ENCODE results near the gene POPDC3. TPM values are rescaled to one million over a fixed set of nuclear protein-coding genes. Genes with fewer than 3 reads are reported as not detected.
"Not testable (repeated sequence)": the region's sequence is repeated elsewhere in the genome, so short reads cannot be mapped to it uniquely, and the experiment has no call there.

POPDC3 gene
- total RNA-seq, 1 experiment from 2014 or later: 0.70 TPM

DNA sequence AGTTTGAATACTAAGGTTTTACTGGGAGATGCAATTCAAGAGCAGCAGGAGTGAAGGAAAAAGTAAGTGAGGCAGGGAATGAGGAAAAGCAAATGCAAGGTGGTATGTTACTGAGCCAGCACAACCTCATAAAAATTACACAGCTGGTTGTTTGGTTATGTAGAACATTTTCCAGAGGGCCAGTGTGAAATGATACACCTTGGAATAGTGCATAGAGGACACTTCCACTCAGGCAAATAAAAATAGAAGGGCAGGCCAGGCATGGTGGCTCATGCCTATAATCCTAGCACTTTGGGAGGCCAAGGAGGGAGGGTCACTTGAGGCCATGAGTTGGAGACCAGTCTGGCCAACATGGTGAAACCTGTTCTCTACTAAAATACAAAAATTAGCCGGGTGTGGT is 43.4 kb upstream of the POPDC3 start:
- no peaks in the 10 kb centered on the region for H3K36me3 ChIP-seq (ENCODE audit: control insufficient read depth, insufficient read depth, low read length)
- H3K9me3 Mint-ChIP-seq (ENCODE audit: unreplicated experiment): no peaks in the 10 kb centered on the region
- ChIA-PET POLR2A (no interaction called here), CTCF (no interaction called here)
- no peak overlapping the region for H3K27ac Mint-ChIP-seq (ENCODE audit: unreplicated experiment)
- no peaks in the 10 kb centered on the region for H3K4me1 ChIP-seq
- H3K27me3 Mint-ChIP-seq (ENCODE audit: insufficient read depth, unreplicated experiment): no peaks in the 10 kb centered on the region
- no peaks in the 10 kb centered on the region; the same call in 1 of the 2 replicates for H3K27me3 ChIP-seq (replicated peaks; ENCODE audit: control insufficient read depth, insufficient read depth, low read length)
- no peak overlapping the region for H3K4me3 Mint-ChIP-seq (ENCODE audit: unreplicated experiment)
- no peaks in the 10 kb centered on the region for H3K36me3 Mint-ChIP-seq (ENCODE audit: insufficient read depth, unreplicated experiment)
- intact Hi-C loops (cut with micrococcal nuclease; ENCODE audit: unreplicated experiment): no loop called here
- no peak overlapping the region for H3K4me3 ChIP-seq (ENCODE audit: low read depth, low read length)
- H3K9me3 ChIP-seq: no peaks in the 10 kb centered on the region
- H3K4me1 Mint-ChIP-seq (ENCODE audit: low read depth, unreplicated experiment): no peaks in the 10 kb centered on the region
- TF ChIP-seq, protein P1, sequence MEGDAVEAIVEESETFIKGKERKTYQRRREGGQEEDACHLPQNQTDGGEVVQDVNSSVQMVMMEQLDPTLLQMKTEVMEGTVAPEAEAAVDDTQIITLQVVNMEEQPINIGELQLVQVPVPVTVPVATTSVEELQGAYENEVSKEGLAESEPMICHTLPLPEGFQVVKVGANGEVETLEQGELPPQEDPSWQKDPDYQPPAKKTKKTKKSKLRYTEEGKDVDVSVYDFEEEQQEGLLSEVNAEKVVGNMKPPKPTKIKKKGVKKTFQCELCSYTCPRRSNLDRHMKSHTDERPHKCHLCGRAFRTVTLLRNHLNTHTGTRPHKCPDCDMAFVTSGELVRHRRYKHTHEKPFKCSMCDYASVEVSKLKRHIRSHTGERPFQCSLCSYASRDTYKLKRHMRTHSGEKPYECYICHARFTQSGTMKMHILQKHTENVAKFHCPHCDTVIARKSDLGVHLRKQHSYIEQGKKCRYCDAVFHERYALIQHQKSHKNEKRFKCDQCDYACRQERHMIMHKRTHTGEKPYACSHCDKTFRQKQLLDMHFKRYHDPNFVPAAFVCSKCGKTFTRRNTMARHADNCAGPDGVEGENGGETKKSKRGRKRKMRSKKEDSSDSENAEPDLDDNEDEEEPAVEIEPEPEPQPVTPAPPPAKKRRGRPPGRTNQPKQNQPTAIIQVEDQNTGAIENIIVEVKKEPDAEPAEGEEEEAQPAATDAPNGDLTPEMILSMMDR (IDR thresholded peaks at IDR 0.05; ENCODE audit: insufficient read depth in 1 of 2, low read depth in 1 of 2, low read length in 1 of 2, severe bottlenecking in 1 of 2, unreplicated experiment in 1 of 2): no peak
- DNase-seq: no peak
- BruUV-seq (replicated peaks): no TSS peak

DNA sequence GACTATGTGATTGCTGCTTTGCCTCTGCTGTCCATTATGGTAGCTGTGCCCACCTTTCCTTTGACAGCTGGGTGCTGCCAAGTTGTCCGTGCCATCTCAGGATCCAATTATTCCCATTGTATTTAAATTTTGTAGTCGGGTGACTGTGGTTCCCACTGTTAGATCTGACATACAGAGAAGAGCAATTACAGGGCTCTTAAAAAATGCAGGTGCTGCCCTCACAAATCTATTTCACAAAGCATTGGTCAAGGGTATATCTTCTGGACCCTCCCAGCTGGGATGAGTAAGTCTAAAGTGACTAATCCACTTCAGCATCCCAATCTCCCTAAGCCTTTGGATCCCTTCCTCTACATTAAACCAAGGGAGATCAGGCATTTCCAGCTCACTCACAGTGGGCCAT is 41.4 kb upstream of the POPDC3 start:
- H3K27ac Mint-ChIP-seq (ENCODE audit: unreplicated experiment); H3K4me3 ChIP-seq (ENCODE audit: low read depth, low read length); H3K4me3 Mint-ChIP-seq (ENCODE audit: unreplicated experiment); H3K27me3 Mint-ChIP-seq (ENCODE audit: insufficient read depth, unreplicated experiment); DNase-seq; H3K36me3 Mint-ChIP-seq (ENCODE audit: insufficient read depth, unreplicated experiment); H3K4me1 Mint-ChIP-seq (ENCODE audit: low read depth, unreplicated experiment); BruUV-seq (replicated peaks); H3K9me3 ChIP-seq; H3K4me1 ChIP-seq; intact Hi-C loops (cut with micrococcal nuclease; ENCODE audit: unreplicated experiment); POLR2A ChIA-PET; H3K9me3 Mint-ChIP-seq (ENCODE audit: unreplicated experiment); H3K36me3 ChIP-seq (ENCODE audit: control insufficient read depth, insufficient read depth, low read length); H3K27me3 ChIP-seq (replicated peaks; ENCODE audit: control insufficient read depth, insufficient read depth, low read length); CTCF ChIA-PET: not testable (repeated sequence)

DNA sequence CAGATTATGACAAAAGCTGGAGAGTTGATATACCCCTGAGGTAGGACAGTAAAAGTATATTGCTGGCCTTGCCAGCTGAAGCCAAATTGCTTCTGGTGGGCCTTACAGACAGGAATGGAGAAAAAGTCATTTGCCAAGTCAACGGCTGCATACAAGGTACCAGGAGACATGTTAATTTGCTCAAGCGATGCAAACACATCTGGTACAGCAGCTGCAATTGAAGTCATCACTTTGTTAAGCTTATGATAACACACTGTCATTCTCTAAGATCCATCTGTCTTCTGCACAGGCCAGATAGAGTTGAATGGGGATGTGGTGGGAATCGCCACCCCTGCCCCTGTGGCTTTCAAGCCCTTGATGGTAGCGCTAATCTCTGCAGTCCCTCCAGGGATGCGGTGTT is 40.4 kb upstream of the POPDC3 start:
- TF ChIP-seq, protein P1 (IDR thresholded peaks at IDR 0.05; ENCODE audit: insufficient read depth in 1 of 2, low read depth in 1 of 2, low read length in 1 of 2, severe bottlenecking in 1 of 2, unreplicated experiment in 1 of 2): no peak
- no peak overlapping the region for H3K4me3 Mint-ChIP-seq (ENCODE audit: unreplicated experiment)
- no peaks in the 10 kb centered on the region for H3K27me3 Mint-ChIP-seq (ENCODE audit: insufficient read depth, unreplicated experiment)
- ChIA-PET POLR2A (no interaction called here), CTCF (no interaction called here)
- Histone ChIP-seq H3K4me1 (no peaks in the 10 kb centered on the region), H3K36me3 (ENCODE audit: control insufficient read depth, insufficient read depth, low read length) (no peaks in the 10 kb centered on the region), H3K27me3 (replicated peaks; ENCODE audit: control insufficient read depth, insufficient read depth, low read length) (no peaks in the 10 kb centered on the region), H3K4me3 (ENCODE audit: low read depth, low read length) (no peak overlapping the region), H3K9me3 (no peaks in the 10 kb centered on the region)
- DNase-seq: no peak
- intact Hi-C loops (cut with micrococcal nuclease; ENCODE audit: unreplicated experiment): no loop called here
- no TSS peak for BruUV-seq (replicated peaks)
- H3K36me3 Mint-ChIP-seq (ENCODE audit: insufficient read depth, unreplicated experiment): no peaks in the 10 kb centered on the region
- H3K4me1 Mint-ChIP-seq (ENCODE audit: low read depth, unreplicated experiment): no peaks in the 10 kb centered on the region
- H3K9me3 Mint-ChIP-seq (ENCODE audit: unreplicated experiment): no peaks in the 10 kb centered on the region
- H3K27ac Mint-ChIP-seq (ENCODE audit: unreplicated experiment): no peak overlapping the region

DNA sequence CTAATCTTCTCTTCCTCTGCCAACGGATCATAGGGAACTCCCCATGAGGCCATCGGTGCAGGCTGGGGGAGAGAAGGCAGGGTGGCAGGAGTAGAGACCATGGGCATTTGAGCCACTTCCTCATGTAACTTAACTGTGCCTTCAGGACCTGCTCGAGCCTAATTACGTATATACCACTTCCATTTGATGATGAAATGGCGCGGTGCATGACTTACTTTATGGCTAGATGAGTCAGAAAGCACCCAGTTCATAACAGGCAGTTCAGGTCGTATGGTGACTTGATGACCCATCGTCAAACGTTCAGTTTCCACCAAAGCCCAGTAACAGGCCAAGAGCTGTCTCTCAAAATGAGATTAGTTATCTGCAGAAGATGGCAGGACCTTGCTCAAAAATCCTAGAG is 39.4 kb upstream of the POPDC3 start:
- H3K27ac Mint-ChIP-seq (ENCODE audit: unreplicated experiment); DNase-seq; H3K27me3 ChIP-seq (replicated peaks; ENCODE audit: control insufficient read depth, insufficient read depth, low read length); H3K4me1 Mint-ChIP-seq (ENCODE audit: low read depth, unreplicated experiment); BruUV-seq (replicated peaks); H3K9me3 ChIP-seq; H3K36me3 ChIP-seq (ENCODE audit: control insufficient read depth, insufficient read depth, low read length); CTCF ChIA-PET; H3K27me3 Mint-ChIP-seq (ENCODE audit: insufficient read depth, unreplicated experiment); H3K4me3 ChIP-seq (ENCODE audit: low read depth, low read length); intact Hi-C loops (cut with micrococcal nuclease; ENCODE audit: unreplicated experiment); POLR2A ChIA-PET; H3K4me1 ChIP-seq; H3K9me3 Mint-ChIP-seq (ENCODE audit: unreplicated experiment); H3K36me3 Mint-ChIP-seq (ENCODE audit: insufficient read depth, unreplicated experiment); H3K4me3 Mint-ChIP-seq (ENCODE audit: unreplicated experiment): not testable (repeated sequence)

Data from Caco-2 (cell line).